Measurements from ENCODE around the gene NEGR1.

- TF ChIP-seq CTCF (IDR thresholded peaks at IDR 0.05 in 4 of 5, conservative IDR thresholded peaks at IDR 0.05 in 1 of 5) (no peak), POLR2A (IDR thresholded peaks at IDR 0.05) (no peak)
Measured at GRCh38 chr1:71413441-71414175, 868.7 kb downstream of the NEGR1 start.
